Uterus (tissue), 4 donors: ENCODE measurements around the gene CDK5RAP1. TPM values are rescaled to one million over a fixed set of nuclear protein-coding genes. Genes with fewer than 3 reads are reported as not detected.

Source experiments
- DNase-seq, 2 donors: peaks; one replicate each; pipeline ENCODE4 v3.0.0-alpha.2; 2019 to 2020
- H3K27ac ChIP-seq, 2 donors: fragments of 200-600 bp; sonication (generic); 1 replicate in 1 of 2; 2 replicates in 1 of 2; pipeline ENCODE4 v1.5.1; 2016 to 2018
- H3K27me3 ChIP-seq, 2 donors: fragments of 200-600 bp; sonication (generic); one replicate each; pipeline ENCODE4 v1.5.1; 2018 to 2019; ENCODE audit warnings: control low read depth in 1 of 2
- H3K36me3 ChIP-seq, 2 donors: fragments of 200-600 bp; sonication (generic); one replicate each; pipeline ENCODE4 v1.5.1; 2019; ENCODE audit warnings: control low read depth in 1 of 2
- H3K4me1 ChIP-seq, 2 donors: fragments of 200-600 bp; sonication (generic); one replicate each; pipeline ENCODE4 v1.5.1; 2018 to 2019; ENCODE audit warnings: control low read depth in 1 of 2
- H3K4me3 ChIP-seq, 2 donors: fragments of 200-600 bp; sonication (generic); 1 replicate in 1 of 2; 2 replicates in 1 of 2; pipeline ENCODE4 v1.5.1; 2018 to 2019; ENCODE audit warnings: mild to moderate bottlenecking in 1 of 2
- H3K9me3 ChIP-seq, 2 donors: fragments of 200-600 bp; sonication (generic); one replicate each; pipeline ENCODE4 v1.5.1; 2019; ENCODE audit warnings: control low read depth in 1 of 2
- CTCF ChIP-seq, 4 experiments: fragments of 200-600 bp in 2 of 4; fragments of 450-650 bp in 2 of 4; sonication (generic) in 2 of 4; IDR thresholded peaks; one replicate each; pipeline ENCODE4 v1.5.1; 2016 to 2019; ENCODE audit warnings: antibody characterized with exemption in 4 of 4, mild to moderate bottlenecking in 2 of 4, moderate library complexity in 1 of 4
- POLR2A ChIP-seq, 2 donors: fragments of 450-650 bp; IDR thresholded peaks; one replicate each; pipeline ENCODE4 v1.6.1; 2016; ENCODE audit warnings: antibody characterized with exemption in 2 of 2, mild to moderate bottlenecking in 1 of 2, moderate library complexity in 1 of 2
- intact Hi-C: fragments of 100-400 bp; cut with DNase I; formaldehyde crosslinking; loops from one replicate; pipeline ENCODE4 v1.15.1; 2023; ENCODE audit warnings: low total_unique reads
- total RNA-seq, 4 donors: library from RNA; depleted of rRNA in 3 of 4; stranded (reverse); fragments of >200 nt in 3 of 4; gene quantifications; one replicate each; pipeline versions ENCODE4 v1.1.0 to v1.2.4, GENCODE V29; 2014 to 2023
- donor health status: DM: yes; HTN: yes; CAD: no.

CDK5RAP1 gene
- total RNA-seq, 4 donors from 2014 or later: 4.1 to 34.6 (median 17.2) TPM

GRCh38 chr20:33359399-33360261 is 41.7 kb downstream of the CDK5RAP1 start:
- Histone ChIP-seq H3K9me3 (no peaks in the 10 kb centered on the region), H3K4me3 (no peak overlapping the region), H3K4me1 (no peaks in the 10 kb centered on the region), H3K36me3 (no peaks in the 10 kb centered on the region), H3K27ac (no peak overlapping the region), H3K27me3 (no peaks in the 10 kb centered on the region)
- TF ChIP-seq CTCF (IDR thresholded peaks at IDR 0.05): no peak
- TF ChIP-seq POLR2A (IDR thresholded peaks at IDR 0.05): no peak
- intact Hi-C loops: no loop called here
- DNase-seq: no peak

- no peak for TF ChIP-seq CTCF (IDR thresholded peaks at IDR 0.05)
- H3K27me3 ChIP-seq: no peaks in the 10 kb centered on the region
- intact Hi-C loops: no loop called here
- no peak overlapping the region for H3K4me3 ChIP-seq
- no peak for DNase-seq
- no peaks in the 10 kb centered on the region for H3K4me1 ChIP-seq
- no peaks in the 10 kb centered on the region for H3K9me3 ChIP-seq
- no peaks in the 10 kb centered on the region for H3K36me3 ChIP-seq
- no peak overlapping the region for H3K27ac ChIP-seq
Observed at GRCh38 chr20:33353013-33353402, 48.3 kb downstream of the CDK5RAP1 start.

GRCh38 chr20:33352258-33353012 is 48.9 kb downstream of the CDK5RAP1 start:
- Histone ChIP-seq H3K4me3 (no peak overlapping the region), H3K27ac (no peak overlapping the region), H3K27me3 (no peaks in the 10 kb centered on the region), H3K36me3 (no peaks in the 10 kb centered on the region), H3K9me3 (no peaks in the 10 kb centered on the region), H3K4me1 (no peaks in the 10 kb centered on the region)
- DNase-seq: no peak
- TF ChIP-seq POLR2A (IDR thresholded peaks at IDR 0.05) (no peak), CTCF (IDR thresholded peaks at IDR 0.05) (no peak)
- intact Hi-C loops: no loop called here

GRCh38 chr20:33351696-33352095 is 49.6 kb downstream of the CDK5RAP1 start:
- intact Hi-C loops: no loop called here
- Histone ChIP-seq H3K27me3 (no peaks in the 10 kb centered on the region), H3K4me1 (no peaks in the 10 kb centered on the region), H3K27ac (no peak overlapping the region), H3K9me3 (no peaks in the 10 kb centered on the region), H3K36me3 (no peaks in the 10 kb centered on the region), H3K4me3 (no peak overlapping the region)
- no peak for DNase-seq
- no peak for TF ChIP-seq POLR2A (IDR thresholded peaks at IDR 0.05)

GRCh38 chr20:33349493-33349892 is 51.8 kb downstream of the CDK5RAP1 start:
- intact Hi-C loops: no loop called here
- no peak for TF ChIP-seq CTCF (IDR thresholded peaks at IDR 0.05)
- no peak for TF ChIP-seq POLR2A (IDR thresholded peaks at IDR 0.05)
- H3K9me3 ChIP-seq: no peaks in the 10 kb centered on the region
- no peaks in the 10 kb centered on the region for H3K36me3 ChIP-seq
- no peak overlapping the region for H3K4me3 ChIP-seq
- H3K4me1 ChIP-seq: no peaks in the 10 kb centered on the region
- no peaks in the 10 kb centered on the region for H3K27me3 ChIP-seq
- H3K27ac ChIP-seq: no peak overlapping the region
- no peak for DNase-seq
